Astrocyte (in vitro differentiated cells and primary cell): ENCODE results near the gene C2CD2.

ENCODE experiments used
- EZH2 ChIP-seq: IDR thresholded peaks from 2 replicates; pipeline ENCODE4 v1.6.1; 2012; ENCODE audit warnings: mild to moderate bottlenecking, low read length, inconsistent platforms; ENCODE audit not compliant: insufficient read depth
- TF ChIP-seq, protein P1 (sequence below): IDR thresholded peaks from 2 replicates; pipeline ENCODE4 v1.5.1; 2011; ENCODE audit warnings: low read depth, mild to moderate bottlenecking, inconsistent platforms, low read length, moderate library complexity; ENCODE audit not compliant: insufficient read depth

DNA sequence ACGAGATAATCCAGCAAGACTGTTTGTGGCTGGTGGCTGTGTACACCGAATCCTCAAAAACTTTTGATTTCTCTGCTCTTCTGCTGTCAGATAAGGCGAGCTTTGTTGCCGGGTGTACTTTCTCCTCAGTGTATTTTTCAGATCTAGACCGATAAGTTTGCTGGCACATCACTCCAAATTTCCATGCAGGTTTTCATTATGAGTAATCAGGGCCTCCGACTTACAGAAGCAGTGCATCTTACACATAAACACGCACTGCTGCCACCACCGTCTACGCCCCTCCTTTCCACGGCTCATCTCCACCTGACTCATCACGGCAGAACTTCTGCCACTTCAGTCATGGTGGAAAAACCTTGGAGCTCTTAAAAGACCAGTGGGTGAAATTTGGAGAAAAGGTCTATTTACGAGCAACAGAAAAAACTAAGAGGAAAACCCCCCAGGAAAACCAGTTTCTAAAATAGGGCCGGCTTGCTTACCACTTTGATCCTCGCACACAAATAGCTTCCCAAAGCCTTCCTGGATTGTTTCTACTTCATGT lies 48.7 kb upstream of the C2CD2 start:
- TF ChIP-seq, protein P1, sequence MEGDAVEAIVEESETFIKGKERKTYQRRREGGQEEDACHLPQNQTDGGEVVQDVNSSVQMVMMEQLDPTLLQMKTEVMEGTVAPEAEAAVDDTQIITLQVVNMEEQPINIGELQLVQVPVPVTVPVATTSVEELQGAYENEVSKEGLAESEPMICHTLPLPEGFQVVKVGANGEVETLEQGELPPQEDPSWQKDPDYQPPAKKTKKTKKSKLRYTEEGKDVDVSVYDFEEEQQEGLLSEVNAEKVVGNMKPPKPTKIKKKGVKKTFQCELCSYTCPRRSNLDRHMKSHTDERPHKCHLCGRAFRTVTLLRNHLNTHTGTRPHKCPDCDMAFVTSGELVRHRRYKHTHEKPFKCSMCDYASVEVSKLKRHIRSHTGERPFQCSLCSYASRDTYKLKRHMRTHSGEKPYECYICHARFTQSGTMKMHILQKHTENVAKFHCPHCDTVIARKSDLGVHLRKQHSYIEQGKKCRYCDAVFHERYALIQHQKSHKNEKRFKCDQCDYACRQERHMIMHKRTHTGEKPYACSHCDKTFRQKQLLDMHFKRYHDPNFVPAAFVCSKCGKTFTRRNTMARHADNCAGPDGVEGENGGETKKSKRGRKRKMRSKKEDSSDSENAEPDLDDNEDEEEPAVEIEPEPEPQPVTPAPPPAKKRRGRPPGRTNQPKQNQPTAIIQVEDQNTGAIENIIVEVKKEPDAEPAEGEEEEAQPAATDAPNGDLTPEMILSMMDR, result no peak
- no peak for TF ChIP-seq EZH2
